Activated CD4-positive, alpha-beta T cell treated with anti-CD3 and anti-CD28 coated beads, Interleukin-2, amount 50 U/mL, for 1 hour (primary cell): ENCODE results near the gene LRRC7.
"Not testable (repeated sequence)": the region's sequence is repeated elsewhere in the genome, so short reads cannot be mapped to it uniquely, and the experiment has no call there.

ENCODE experiments used
- DNase-seq: peaks from one replicate; pipeline ENCODE4 v3.0.0-alpha.2; 2020

LRRC7 gene

DNA sequence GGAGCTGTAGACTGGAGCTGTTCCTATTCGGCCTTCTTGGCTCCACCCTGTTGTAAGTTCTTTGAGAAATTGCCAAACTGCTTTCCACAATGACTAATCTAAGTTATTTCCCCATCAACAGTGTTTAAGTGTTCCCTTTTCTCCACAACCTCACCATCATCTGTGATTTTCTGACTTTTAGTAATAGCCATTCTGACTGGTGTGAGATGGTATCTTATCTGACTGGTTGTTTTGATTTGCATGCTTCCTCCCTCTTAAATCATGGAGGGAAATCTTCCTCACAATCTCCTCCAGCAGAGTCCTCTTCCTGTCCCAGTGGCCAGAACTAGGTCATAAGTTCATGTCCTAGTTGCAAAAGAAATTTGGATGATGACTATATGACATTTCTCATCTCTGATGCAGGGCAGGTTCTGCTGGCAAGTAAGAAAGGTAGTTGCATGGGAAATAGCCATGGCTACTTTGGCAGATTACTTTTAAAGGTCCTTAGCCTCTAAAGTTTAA, 343.6 kb downstream of the LRRC7 start:
- no peak for DNase-seq

DNA sequence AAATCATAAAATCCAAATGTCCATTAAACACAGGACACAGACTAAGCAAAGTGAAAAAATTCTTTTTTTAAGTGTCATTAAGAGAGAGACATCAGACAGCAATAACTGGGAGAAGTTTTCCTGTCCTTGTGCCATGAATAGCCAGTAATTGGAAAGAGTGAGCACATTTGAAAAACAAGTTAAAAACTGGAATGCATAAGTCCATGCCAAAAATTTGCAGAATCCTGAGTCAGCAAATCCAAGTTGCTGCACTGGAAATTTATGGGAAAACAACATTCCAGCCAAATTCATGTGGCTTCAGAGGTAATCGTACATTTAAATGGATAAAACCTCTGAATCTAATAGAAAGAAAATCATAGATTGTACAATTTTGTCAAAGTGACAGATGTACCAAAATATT, 346.3 kb downstream of the LRRC7 start:
- DNase-seq, result no peak

- DNase-seq, result no peak
These were observed 347.4 kb downstream of the LRRC7 start for GRCh38 chr1:69914976-69915765.

- DNase-seq, result no peak
These were observed 351.6 kb downstream of the LRRC7 start for GRCh38 chr1:69919129-69919921.

GRCh38 chr1:69919922-69920273, 352.2 kb downstream of the LRRC7 start:
- DNase-seq, result no peak

DNA sequence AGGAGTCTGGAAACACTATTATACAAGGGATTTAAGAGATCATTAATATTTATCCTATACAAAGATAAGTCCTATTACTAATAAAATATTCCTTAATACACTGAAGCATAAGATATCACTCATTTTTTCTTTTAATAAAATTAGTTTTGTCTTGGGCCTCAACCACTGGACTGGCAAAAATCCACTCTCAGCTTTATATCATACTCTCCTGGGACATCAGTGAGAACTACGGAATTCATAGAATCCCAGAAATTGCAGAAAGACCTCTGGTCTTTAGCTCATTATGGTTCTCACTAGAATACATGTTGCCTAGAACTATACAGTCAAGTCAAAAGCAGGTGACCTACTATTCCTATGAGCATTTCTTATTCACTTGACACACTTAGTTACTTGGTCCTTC, 352.7 kb downstream of the LRRC7 start:
- DNase-seq, result no peak

DNA sequence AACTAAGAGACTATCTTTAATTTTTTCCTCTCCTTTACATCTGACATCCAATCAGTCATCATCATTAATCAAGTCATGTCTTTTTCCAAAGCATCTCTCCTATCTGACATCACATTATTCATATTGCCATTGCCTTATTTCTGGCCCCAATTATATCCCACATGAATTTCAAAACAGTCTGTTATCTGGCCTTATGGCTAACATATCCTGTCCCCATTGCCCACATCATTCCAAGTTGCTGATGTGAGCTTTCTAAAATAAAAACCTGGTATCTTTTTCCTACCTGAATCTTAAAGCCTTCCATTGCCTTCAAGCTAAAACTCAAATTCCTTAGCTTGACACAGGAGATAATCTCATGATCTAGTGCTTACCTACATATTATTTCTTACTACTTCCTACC, 353.8 kb downstream of the LRRC7 start:
- DNase-seq, result no peak

DNA sequence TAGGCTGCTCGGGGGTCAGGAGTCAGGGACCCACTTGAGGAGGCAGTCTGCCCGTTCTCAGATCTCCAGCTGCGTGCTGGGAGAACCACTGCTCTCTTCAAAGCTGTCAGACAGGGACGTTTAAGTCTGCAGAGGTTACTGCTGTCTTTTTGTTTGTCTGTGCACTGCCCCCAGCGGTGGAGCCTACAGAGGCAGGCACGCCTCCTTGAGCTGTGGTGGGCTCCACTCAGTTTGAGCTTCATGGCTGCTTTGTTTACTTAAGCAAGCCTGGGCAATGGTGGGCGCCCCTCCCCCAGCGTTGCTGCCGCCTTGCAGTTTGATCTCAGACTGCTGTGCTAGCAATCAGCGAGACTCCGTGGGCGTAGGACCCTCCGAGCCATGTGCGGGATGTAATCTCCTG, 360.5 kb downstream of the LRRC7 start:
- DNase-seq, result not testable (repeated sequence)

GRCh38 chr1:69929308-69930057, 361.8 kb downstream of the LRRC7 start:
- no peak for DNase-seq

DNA sequence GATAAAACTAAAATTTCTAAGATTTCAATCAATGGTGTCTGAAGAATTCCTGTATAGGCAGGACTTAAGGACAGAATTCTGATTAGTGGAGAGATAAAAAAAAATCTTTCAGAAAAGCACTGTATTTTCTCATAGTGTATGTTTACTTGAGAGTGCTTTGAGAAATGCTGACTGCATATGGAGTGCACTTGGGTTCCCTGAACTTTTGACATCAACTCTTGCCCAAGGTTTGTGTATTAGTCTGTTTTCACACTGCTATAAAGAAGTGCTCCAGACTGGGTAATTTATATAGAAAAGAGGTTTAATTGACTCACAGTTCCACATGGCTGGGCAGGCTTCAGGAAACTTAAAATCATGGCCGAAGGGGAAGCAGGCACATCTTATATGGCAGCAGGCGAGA, 362.7 kb downstream of the LRRC7 start:
- DNase-seq, result no peak

DNA sequence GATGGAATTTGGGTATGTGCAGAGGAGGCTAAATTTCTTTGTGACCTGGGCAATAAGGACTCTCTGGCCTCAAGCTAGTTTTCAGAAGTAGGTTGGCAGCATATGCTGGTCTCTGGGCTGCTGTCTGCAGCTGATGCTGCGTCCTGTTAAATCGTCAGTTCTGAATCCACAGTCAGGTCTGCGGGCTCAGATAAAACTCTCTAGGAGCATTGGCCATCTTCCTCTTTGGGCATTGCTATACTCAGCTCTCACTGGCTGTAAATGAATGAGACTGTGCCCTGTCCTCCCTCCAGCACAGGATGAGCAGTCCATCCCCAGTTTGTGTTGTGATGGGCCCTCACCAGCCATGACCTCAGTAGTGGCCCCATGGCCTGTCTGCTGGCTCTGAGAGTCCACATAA, 365.0 kb downstream of the LRRC7 start:
- no peak for DNase-seq

DNA sequence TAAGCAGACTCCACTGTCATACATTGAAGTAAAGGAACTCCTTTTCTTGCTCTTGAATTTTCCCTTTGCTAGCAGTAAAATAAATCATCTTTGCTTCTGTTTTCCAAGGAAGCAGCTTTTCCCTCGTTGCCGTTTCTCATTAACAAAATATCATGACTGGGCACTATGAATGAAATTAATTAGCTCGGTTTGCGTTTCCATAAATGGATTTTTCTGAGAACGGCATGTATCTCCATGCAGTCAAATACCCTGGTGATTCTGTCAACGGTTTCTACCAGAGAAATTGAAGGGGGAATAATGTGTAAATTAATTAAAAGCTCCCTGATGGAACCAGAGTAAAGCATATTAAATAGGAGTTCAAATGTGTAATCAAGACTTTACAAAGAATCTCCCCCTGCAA, 372.5 kb downstream of the LRRC7 start:
- DNase-seq, result no peak

DNA sequence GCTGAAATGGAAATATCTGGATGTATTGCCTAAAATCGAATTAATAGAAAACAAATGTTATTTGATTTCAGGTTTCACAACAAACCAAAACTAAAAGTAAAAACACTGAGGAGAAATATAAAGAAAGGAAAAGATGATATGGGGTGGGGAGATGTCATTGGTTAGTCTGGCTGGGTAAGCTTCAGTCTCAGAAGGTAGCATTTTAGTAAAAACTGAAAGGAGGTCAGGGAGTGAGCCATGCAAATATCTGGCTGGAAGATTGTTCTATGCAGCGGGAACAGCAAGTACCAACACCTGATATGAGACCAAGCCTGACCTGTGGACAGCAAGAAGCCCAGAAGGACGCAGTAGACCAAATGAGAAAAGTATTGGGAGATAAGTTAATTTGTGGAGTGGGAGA, 373.1 kb downstream of the LRRC7 start:
- no peak for DNase-seq

GRCh38 chr1:69943030-69943429, 375.3 kb downstream of the LRRC7 start:
- DNase-seq, result no peak

- DNase-seq, result no peak
These were observed 379.2 kb downstream of the LRRC7 start for GRCh38 chr1:69946935-69947334.

DNA sequence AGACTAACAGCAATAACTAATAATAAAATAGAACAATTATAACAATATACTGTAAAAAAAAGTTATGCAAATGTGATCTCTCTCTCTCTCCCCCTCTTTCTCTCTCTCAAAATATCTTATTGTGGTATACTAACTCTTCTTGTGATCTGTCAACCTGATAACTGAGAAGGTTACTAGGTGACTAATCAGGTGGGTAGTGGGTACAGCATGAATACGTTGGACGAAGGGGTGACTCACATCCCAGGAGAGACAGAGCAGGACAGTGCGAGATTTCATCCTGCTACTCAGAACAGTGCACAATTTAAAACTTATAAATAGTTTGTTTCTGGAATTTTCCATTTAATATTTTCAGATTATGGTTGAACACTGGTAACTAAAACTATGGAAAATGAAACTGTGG, 380.1 kb downstream of the LRRC7 start:
- DNase-seq, result no peak

DNA sequence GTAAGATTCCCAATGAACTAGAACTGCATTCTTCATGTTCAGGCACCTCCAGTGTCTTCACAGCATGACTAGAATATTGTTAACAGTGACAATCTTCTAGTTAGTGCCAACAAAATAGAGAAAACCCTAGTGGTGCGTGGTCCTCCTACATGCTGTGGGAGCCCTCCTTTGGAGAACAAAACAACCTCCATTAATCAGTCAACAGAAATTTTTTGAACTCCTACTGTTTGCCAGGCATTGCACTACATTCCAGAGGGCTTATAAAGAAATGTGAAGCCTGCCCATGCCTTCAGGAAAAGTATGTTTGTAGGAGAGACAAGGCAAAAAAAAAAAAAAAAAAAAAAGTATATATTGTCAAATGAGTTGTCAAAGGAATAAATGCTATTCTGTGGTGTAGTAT, 385.0 kb downstream of the LRRC7 start:
- no peak for DNase-seq

DNA sequence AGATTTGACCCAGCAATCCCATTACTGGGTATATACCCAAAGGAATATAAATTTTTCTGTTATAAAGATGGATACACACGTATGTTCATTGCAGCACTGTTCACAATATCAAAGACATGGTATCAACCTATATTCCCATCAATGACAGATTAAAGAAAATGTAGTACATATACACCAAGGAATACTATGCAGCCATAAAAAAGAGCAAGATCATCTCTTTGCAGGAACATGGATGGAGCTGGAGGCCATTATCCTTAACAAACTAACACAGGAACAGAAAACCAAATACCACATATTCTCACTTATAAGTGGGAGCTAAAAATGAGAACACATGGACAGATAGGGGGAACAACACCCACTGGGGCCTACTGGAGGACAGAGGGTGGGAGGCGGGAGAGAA, 394.7 kb downstream of the LRRC7 start:
- DNase-seq, result not testable (repeated sequence)

- DNase-seq, result no peak
These were observed 399.6 kb downstream of the LRRC7 start for GRCh38 chr1:69967245-69967766.

DNA sequence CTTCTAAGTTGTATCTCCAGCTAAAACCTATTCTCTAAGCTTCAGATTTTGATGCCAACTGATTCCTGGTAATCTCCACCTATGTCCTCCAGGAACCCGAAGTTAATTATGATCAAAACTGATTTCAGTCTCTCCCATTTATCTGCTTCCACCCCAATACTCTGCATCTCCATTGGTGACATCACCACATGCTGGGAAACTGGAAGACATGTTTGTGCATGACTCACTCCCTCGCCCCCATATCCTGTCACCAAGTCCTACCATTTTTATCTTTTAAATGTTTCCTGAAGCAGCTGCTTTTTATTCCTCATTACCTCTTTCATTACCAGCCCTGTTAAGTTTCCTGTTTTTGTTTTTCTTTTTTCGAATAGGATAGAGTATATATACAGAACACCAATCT, 409.2 kb downstream of the LRRC7 start:
- no peak for DNase-seq

- no peak for DNase-seq
These were observed 415.3 kb downstream of the LRRC7 start for GRCh38 chr1:69982992-69983391.

DNA sequence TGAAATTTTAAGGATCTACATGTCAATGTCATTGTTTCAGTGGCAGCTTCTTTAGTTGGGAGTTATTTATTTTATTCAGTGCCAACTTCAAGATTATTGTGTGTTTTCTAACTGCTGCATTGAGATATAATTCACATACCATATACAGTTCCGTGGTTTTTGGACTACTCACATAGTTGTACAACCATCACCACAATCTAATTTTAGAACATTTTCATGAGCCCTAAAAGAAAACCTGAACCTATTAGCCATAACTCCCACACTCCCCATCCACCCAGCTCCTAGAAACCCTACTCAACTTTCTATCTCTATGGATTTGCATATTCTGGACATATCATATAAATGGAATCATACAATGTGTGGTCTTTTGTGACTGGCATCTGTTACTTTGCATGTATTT, 417.7 kb downstream of the LRRC7 start:
- DNase-seq, result no peak

GRCh38 chr1:69985901-69986439, 418.2 kb downstream of the LRRC7 start:
- DNase-seq, result no peak
